ENCODE results near the gene STRBP.
"Not testable (repeated sequence)": the region's sequence is repeated elsewhere in the genome, so short reads cannot be mapped to it uniquely, and the experiment has no call there.

The STRBP gene

DNA sequence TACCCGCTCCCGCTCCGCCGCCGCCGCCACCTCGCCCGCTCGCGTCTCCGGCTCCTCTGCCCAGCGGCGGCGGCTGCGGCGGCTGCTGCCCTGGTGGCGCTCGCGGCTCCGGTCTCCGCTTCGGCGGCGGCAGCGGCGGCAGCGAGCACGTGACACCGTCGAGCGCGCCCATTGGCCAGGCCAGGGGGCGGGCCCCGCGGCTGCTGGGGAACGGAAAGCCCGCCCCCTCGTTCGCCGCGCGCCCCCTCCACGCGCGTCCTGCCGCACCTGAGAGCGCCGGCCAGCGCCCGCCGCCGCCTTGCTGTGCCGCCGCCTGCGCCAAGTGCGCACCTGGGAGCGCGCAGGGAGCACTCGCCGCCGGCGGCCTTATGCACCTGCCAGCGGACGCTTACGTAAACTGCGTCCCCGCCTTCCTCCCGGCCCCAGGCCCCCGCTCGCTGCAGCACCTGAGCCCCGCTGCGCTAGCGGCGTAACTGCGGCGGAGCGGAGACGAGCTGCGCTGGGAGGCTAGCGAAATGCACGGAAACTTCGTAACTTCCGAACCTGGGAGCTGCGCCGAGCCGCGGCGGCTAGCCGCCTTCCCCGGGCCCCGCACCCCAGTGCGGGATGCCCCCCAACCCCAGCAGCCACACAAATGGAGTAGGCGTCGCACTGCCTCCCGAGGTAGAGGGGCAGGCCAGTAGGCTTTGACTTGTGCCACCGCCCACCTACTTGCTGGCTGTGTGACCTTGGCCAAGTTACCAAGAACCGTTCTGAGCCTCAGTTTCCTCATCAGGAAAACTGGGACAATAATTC lies at the start of gene STRBP:
TSS of gene STRBP (minus strand) at position 122 of the 795 bp plus-strand sequence. CDS start 84,452 bp downstream, outside the sequence.
- DNase-seq (ENCODE audit: low read depth): peak; percentile 94

DNA sequence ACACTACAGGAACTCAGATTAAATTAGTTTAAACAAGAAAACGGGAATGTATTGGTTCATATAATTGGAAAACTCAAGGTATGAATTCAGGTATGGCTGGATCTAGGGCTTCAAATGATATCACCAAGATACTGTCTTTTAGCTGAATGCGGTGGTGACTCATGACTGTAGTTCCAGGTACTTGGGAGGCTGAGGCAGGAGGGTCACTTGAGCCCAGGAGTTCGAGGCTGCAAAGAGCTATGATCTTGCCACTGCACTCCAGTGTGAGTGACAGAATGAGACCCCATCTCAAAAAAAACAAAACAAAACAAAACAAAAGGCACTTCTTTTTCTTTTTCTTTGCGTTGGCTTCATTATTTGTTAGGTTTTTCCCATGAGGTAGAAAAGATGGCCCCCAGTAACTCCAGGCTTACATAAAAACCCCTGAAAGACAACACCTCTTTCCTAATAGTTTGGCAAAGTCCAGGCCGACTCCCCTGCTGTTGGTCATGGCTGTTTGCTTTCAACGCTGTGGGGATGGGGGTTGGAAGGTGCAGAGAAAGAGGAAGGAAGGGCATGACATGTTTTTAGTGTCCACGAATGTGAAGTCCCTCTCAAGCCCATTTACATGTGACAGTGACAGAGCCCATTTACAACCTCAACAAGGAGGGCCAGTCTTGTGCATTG lies 47.8 kb upstream of the STRBP start:
- DNase-seq (ENCODE audit: low read depth): no peak

DNA sequence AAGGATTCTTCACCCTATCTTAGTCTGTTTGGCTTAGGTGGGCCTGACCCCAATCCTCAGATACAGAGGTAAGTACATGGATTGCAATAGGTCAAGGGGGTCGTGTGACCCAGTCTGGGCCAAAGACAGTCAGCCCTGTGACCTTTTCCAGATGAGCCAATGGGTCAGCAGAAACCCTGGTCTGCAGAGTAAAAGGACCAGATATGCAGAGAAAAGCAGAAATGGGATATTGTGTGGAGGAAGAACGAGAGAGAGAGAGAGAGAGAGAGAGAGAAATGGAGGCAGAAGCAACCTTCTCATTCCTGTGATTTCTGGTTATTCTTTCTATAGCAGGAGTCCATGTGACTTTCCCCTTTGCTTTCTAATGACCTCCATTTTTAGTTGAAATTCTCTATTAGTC lies 47.2 kb upstream of the STRBP start:
- no peak for DNase-seq (ENCODE audit: low read depth)

DNA sequence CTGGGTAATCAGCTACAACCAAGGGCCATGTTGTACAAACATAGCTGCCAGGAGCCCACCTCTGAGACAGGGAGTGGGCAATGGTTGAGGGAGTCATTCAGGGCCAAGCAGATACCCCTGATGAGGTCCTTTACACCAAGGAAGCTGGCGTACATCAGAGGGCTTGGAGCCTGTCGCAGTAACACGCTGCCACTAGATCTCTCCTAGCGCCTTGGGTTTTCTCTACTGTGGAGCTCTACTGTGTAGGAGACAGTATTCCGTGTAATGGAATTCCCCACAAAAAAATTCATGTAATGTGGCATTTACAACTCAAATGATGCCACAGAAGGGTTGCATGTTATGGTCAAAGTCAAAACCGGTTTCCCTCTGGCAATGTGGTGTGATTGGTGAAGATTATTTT lies 46.2 kb upstream of the STRBP start:
- no peak for DNase-seq (ENCODE audit: low read depth)

DNA sequence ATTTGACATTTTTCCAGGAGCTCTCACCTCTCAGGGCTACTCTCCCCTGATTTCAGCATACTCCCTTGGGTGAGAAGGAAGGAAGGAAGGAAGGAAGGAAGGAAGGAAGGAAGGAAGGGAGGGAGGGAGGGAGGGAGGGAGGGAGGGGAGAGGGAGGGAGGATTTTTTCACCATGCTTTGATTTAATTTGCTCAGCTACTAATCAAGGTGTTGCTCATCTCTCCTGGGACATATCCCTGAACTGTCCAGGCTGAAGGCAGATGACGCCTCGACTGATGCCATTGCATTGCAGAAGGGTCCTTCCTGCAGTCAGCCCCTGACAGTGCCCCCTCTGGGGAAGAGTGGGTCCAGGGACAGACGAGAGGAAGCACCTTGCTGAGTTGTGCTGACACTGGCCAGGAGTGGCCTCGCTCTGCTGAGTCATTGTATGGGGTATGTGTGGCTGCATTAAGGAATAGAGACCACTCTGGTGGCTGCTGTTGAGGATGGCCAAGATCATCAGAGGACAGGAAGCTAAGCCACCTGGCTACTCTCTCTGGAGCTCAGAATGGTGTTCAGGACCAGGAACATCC lies 44.0 kb upstream of the STRBP start:
- DNase-seq (ENCODE audit: low read depth): no peak

DNA sequence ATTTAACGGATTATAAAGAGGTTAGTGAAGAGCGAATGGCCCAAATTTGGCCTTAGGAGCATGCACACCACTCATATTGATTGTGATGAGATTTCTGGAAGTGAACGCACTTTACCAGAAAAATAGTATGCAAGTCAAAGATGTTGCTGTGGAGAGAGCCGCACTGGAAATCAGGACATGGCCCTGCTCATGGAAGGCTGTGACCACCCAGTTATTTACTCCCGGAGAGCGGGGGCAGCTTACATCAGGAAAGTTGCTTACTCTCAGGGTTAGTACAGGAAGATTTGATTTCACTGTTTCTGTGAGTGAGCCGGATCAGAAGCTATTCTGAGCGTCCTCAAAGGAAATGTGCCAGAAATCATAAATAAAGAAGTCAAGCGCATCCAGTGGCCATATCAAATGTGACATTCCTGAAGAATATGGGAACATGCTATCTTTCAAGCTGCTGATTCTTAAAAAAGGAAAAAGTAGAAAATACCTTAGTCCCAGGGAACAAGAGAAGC lies 42.9 kb upstream of the STRBP start:
- DNase-seq (ENCODE audit: low read depth): no peak

DNA sequence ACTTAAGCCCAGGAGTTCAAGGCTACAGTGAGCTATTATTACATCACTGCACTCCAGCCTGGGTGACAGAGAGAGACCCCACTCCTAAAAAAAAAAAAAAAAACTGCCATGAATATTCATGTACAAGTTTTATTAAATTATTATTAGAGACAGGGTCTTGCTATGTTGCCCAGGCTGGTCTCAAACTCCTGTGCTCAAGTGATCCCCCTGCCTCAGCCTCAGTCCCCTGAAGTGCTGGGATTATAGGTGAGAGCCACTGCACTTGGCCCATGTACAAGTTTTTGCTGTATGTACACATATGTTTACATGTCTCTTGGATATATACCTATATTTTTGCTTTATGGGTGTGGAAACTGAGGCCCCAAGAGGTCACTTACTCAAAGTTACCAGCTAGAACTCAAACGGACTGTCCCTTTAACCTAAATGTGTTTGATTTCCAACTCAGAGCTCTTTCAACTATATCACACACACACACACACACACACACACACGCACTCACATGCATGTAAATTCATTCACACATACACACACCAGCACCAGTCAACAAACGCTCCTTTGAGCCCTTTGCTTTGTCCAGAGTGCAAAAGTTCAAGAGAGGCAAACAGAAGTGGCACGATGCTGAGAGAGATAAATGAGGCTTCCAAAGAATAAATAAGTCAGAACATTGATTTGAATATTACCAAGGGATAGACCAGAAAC lies 42.3 kb upstream of the STRBP start:
- no peak for DNase-seq (ENCODE audit: low read depth)

DNA sequence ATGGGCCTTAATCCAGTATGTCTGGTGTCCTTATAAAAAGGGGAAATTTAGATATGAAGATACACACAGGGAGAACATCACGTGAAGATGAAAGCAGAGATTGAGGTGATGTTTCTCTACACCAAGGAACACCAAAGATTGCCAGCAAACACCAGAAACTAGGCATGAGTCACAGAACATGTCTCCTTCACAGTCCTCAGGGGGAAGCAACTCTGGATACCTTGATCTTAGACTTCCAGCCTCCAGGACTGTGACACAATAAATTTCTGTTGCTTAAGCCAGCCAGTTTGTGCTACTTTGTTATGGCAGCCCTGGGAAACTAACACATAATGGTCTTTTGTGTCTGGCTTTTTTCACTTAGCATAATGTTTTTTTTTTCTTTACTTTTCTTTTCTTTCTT lies 41.2 kb upstream of the STRBP start:
- no peak for DNase-seq (ENCODE audit: low read depth)

DNA sequence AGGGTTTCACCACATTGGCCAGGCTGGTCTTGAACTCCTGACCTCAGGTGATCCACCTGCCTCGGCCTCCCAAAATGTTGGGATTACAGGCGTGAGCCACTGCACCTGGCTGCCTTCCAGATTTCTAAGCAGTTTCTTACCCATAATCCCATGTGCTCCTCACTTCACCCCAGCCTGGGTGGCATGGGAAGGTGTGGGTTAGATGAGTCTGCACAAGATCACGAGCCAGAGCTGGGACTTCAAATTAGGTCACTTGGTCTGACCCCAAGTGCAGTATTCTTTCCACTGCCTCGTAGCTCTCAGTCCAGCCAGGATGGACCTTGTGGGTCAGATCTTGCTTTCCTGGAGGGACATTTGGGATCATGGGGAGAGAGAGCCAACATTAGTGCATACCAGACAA lies 37.5 kb upstream of the STRBP start:
- DNase-seq (ENCODE audit: low read depth): no peak

DNA sequence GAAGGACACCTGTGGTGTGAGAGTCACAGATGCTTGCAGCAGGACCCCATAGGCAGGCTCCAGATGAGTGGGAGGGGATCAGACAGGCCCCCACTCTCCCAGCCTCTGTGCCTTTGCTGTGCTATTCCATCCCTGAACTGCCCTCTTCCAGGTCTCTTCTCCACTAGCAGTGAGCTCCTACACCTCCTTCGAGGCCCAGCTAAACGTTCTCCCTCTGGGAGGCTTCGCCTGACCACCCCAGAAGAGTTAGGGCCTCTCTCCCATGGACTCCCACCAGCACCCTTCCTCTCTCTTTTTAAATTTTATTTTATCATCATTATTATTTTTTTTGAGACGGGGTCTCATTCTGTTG lies 35.9 kb upstream of the STRBP start:
- DNase-seq (ENCODE audit: low read depth): no peak

DNA sequence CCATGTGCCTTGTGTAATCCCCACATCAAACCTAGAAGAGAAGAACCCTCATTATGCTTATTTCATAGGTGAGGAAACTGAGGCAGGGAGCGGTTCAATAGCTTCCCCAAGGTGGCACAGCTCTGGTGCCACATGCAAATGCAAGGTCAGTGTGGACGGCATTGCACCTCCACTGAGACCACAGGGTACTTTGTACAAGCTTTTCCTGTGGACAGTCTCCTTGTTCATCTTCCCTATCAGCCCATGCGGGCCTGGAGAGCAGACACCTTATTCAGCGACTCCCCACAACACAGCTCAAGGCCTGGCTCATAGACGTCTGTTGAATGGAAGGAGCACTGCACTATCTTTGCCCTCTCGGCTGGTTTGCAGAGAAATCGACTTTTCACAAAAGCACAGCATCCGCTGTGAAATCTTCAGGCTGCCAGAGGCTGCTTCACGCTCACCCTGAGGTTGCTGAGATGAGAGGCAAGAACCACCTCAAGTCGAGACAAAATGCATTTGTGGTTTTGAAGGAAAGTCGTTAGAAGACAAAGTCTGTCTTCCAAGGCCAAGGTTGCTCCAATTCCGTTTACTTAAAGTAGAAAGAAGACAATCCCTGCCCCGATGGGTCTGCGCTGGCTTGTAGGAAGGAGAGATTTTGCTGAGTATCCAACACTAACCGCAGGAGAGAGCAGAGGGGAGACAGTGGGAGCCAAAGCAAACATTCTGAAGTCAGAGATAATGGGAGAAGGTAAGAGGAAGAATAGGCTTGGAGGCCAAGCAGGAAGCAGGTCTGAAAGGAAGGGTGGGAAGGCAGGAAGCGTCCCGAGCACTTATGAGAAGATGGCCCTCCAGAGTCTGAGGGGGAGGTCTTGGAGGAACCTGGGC lies 34.2 kb upstream of the STRBP start:
- DNase-seq (ENCODE audit: low read depth): no peak

DNA sequence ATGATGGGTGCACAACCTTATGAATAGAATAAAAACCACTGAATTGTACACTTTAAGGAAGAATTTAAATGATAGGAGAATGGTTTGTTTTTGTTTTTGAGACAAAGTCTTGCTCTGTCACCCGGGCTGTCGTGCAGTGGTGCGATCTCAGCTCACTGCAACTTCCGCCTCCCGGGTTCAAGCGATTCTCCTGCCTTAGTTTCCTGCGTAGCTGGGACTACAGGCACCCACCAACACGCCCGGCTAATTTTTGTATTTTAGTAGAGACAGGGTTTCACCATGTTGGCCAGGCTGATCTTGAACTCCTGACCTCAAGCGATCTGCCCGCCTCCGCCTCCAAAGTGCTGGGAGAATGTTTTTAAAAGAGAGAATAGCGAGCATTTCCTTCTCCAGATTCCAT lies 33.5 kb upstream of the STRBP start:
- not testable (repeated sequence) for DNase-seq (ENCODE audit: low read depth)

DNA sequence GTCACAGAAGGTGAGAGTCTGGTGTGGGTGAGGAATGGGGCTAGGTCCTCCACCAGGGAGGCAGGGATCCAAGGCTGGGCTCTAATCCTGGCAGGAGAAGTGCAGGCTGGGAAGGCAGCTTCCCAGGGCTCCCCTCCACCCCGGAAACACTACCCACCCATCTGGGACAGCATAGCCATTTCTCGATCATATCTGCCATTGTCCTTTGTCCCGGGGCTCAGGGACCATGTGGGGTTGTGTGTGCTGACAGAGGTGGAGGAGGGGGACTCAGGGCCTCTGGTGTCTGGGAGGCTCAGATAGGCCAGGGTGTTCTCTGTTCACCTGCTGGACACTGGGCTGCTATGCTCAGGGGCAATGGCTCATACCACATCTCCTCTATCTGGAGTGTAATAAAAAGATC lies 32.2 kb upstream of the STRBP start:
- DNase-seq (ENCODE audit: low read depth): no peak

DNA sequence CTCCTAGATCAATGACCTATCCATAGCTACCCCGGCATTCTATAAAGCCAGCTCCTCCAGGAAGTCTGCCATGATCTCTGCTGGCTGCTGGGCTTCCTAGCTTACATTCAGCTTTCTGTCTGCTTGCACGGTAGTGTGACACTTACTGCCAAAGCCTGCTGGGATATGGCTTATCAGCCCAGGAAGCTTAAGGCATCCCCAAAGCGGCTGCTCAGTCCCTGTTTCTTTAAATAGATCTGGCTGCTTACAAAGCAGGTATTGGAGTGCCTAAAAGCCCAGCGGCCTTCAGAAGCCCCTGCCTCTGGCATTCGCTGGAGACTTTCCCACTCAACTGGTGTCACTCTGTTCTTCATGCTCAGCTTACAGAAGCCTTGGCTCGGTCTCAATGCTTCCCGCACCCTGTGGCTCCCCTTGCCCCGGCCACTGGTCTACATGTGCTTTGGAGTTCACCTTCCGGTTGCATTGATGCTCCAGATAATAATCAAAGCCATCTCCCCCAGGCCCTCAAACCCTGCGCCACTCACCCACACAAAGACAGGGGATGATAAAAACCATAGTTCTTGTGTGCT lies 31.3 kb upstream of the STRBP start:
- no peak for DNase-seq (ENCODE audit: low read depth)

DNA sequence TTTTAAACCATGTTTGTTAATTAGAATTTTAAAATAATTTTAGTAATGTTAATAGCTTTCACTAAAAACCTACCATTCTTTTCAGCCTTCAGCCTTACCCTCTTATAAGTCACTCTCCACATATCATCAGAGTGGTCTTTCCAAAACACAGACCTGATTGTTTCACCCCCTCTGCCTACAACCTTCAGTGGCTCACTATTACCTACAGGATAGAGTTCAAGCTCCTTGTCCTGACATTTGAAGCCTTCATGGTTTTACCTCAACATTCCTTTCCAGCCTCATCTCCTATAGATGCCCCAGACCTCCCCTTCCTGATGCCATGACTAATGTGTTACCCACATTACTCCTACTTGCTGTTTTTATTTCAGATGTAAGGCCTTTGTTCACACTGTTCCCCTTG lies 27.8 kb upstream of the STRBP start:
- DNase-seq (ENCODE audit: low read depth): no peak

DNA sequence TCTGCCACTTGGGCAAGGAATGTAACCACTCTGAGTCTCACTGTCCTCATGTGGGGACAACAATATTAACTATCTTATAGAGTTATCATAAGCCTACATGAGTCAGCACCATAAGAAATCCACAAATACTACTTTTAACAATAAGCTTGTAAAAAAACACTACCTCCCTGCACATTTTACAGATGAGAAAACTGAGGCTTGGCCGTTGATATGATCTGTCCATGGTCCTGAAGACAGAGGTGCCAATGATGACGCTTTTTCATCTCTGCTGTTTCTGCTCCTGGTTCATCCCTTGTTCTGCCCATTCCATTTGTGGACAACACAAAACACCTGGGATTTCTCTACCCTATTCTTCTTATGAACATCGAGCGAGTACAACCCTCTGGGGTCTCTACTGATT lies 23.4 kb upstream of the STRBP start:
- no peak for DNase-seq (ENCODE audit: low read depth)

DNA sequence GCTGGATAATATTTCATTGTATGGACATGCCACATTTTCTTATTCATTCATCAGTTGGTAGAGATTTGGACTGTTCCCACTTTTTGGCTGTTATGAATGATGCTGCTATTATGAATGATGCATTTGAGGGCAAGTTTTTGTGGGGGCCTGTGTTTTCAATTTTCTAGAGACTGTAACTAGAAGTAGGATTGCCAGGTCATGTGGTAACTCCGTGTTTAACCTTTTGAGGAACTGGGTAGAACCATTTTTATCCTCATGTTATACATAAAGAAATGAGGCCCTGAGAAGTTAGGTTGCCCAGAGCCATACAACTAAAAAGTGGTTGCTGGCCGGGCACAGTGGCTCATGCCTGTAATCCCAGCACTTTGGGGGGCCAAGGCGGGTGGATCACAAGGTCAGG lies 22.4 kb upstream of the STRBP start:
- no peak for DNase-seq (ENCODE audit: low read depth)

DNA sequence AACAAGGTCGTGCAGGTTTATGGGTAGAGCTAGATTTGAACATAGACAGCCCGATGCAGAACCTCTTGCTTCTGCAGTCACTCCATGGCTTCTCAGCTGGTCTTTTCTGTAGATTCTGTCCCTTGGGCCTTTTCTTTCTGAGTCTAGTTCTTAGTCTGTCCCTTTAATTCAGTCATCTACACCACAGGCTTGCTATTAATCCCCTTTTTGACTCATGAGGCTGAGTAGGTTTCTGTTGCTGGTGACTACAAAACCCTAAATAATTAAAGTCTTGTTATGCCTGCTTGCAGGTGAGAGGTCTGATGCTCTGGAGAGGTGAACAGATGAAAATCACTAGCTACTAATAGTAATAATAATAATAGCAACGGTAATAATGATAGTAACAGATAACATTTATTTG lies 19.3 kb upstream of the STRBP start:
- DNase-seq (ENCODE audit: low read depth): no peak

DNA sequence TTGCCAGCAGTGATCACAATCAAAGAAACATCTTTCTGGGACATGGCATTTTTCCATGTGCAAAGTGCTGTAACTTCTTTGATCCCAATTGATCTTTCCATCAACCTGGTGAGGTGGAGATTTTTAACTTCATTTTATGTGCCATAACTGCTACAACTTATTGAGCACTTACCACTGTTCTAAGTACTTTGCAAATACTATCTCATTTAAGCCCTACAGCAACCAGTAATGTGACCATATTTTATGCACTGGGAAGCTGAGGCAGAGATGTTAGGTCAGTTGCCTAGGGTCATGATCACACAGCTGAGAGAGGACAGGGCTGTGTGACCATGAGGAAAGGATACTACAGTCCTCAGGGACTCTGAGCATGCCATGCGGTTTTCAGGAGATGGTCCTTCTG lies 17.9 kb upstream of the STRBP start:
- no peak for DNase-seq (ENCODE audit: low read depth)

DNA sequence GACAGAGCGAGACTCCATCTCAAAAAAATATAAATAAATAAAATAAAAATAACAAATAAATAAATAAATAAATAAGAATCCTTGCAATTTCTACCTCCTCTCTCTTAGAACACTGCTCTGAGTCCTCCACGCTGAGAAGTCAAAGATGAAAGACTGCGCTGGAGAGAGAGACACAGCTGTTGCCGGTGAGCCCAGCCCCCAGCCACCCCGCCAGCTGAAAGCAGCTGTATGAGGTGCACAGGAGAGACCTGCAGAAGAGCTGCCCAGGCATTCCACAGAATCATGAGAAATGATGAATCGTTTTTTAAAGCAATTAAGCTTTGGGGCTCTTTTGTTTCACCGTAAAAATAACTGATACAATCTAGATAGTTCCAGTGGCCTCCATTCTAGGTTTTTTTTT lies 16.3 kb upstream of the STRBP start:
- DNase-seq (ENCODE audit: low read depth): no peak

DNA sequence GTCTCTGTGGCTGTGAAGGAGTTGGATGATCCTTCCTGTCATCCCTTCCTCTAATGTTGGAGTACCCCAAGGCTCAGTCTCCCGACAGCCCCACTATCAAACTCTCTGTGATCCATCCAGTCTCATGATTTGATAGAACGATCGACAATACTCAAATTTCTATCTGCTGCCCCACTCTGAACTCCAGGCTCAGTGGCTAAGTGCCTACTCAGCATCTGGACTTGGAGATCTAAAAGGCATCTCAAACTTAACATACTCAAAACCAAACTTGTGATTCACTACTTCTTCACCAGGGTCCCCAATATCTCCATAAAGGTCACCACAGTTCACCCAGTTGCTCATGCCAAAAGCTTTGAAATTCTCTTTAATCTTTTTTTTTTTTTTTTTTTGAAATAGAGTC lies 15.1 kb upstream of the STRBP start:
- DNase-seq (ENCODE audit: low read depth): no peak

DNA sequence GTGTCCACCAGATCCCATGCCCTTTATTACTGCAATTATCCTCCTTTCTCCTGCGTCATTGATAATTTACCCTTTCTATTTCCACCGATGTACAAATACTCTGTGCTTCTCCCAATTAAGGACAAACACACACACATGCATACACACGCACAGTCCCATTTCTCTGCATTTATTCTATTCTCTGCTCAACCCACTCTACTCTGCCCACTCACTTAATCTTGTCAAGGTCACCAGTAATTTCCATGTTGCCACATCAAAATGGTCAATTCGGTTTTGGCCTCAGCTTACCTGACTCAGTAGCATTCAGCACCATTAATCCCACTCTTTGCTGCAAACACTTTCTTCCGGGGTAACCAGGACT lies 14.6 kb upstream of the STRBP start:
- DNase-seq (ENCODE audit: low read depth): no peak

Measured in activated T-helper 1 cell treated with Interleukin-2 at 50 U/mL for 16 hours (primary cell).